GM12878 (cell line): Measurements from ENCODE around the gene C19orf67. TPM values are rescaled to one million over a fixed set of nuclear protein-coding genes. Genes with fewer than 3 reads are reported as not detected.

Source experiments
- ATAC-seq: fragments of 200-7000 bp; cut with Tn5 transposase; 3 replicates; pipeline ENCODE4 v1.9.1; 2020; ENCODE audit warnings: mild to moderate bottlenecking, moderate library complexity
- BruUV-seq: library from RNA; stranded (reverse); fragments of 400-500 nt; replicated peaks from 2 replicates; lab custom pipeline; 2021; lab: Mats Ljungman, UMichigan
- CTCF ChIA-PET: fragments of 300-600 bp; sonication (Branson Sonifier 250); formaldehyde crosslinking; extraction: SDS; loops from one replicate; lab custom pipeline; 2021; ENCODE audit warnings: inconsistent platforms; lab: Yijun Ruan, JAX
- POLR2A ChIA-PET: fragments of 350-600 bp; formaldehyde crosslinking; extraction: SDS; loops from one replicate; lab custom pipeline; 2021; ENCODE audit warnings: inconsistent platforms; lab: Charles Lee
- RAD21 ChIA-PET: fragments of 300-600 bp; sonication (Branson Sonifier 250); formaldehyde crosslinking; loops from one replicate; lab custom pipeline; 2023; ENCODE audit warnings: antibody characterized with exemption; ENCODE audit not compliant: unreplicated experiment; lab: Charles Lee
- SMC1A ChIA-PET: fragments of 300-600 bp; sonication (Branson Sonifier 250); formaldehyde crosslinking; loops from one replicate; lab custom pipeline; 2023; ENCODE audit not compliant: unreplicated experiment, uncharacterized antibody; lab: Charles Lee
- DNase-seq: peaks from one replicate; pipeline ENCODE4 v3.0.0-alpha.2; 2011; ENCODE audit warnings: low read depth, low spot score
- FAIRE-seq: peaks from 3 replicates; lab custom pipeline; 2011; peaks lifted over from hg19 to GRCh38; lab: Jason Lieb, UNC
- H2AFZ ChIP-seq: 2 replicates; pipeline ENCODE4 v1.6.0; 2011; ENCODE audit warnings: low read depth, low read length, control low read depth; ENCODE audit not compliant: control insufficient read depth
- H3K27ac ChIP-seq: 2 replicates; pipeline ENCODE4 v1.5.1; 2011; ENCODE audit warnings: control low read depth; ENCODE audit not compliant: control insufficient read depth, insufficient read depth
- H3K27me3 ChIP-seq, 2 experiments: replicated peaks in 1 of 2; 2 replicates each; pipeline versions ENCODE4 v1.6.0 to v1.6.1; 2011; ENCODE audit warnings: low read length in 1 of 2; ENCODE audit not compliant: control insufficient read depth in 2 of 2, insufficient read depth in 2 of 2
- H3K36me3 ChIP-seq, 2 experiments: 2 replicates each; pipeline ENCODE4 v1.5.1; 2011; ENCODE audit warnings: low read length in 1 of 2; ENCODE audit not compliant: control insufficient read depth in 2 of 2, insufficient read depth in 2 of 2
- H3K4me1 ChIP-seq: 2 replicates; pipeline ENCODE4 v1.6.1; 2011; ENCODE audit warnings: mild to moderate bottlenecking, low read length, moderate library complexity, mixed read lengths; ENCODE audit not compliant: control insufficient read depth, insufficient read depth
- H3K4me2 ChIP-seq: 2 replicates; pipeline ENCODE4 v1.6.0; 2011; ENCODE audit warnings: control low read depth; ENCODE audit not compliant: control insufficient read depth, insufficient read depth
- H3K4me3 ChIP-seq: fragments of 200-600 bp; sonication (generic); 2 replicates; pipeline ENCODE4 v1.5.1; 2016
- H3K79me2 ChIP-seq: 2 replicates; pipeline ENCODE4 v1.6.0; 2011; ENCODE audit warnings: low read length; ENCODE audit not compliant: control insufficient read depth, insufficient read depth
- H3K9ac ChIP-seq: 2 replicates; pipeline ENCODE4 v1.8.0; 2011; ENCODE audit warnings: low read length, control low read depth, mixed read lengths; ENCODE audit not compliant: control insufficient read depth, insufficient read depth
- H3K9me3 ChIP-seq: replicated peaks from 3 replicates; pipeline ENCODE4 v1.5.1; 2011; ENCODE audit warnings: mild to moderate bottlenecking, low read length; ENCODE audit not compliant: control insufficient read depth, insufficient read depth
- H4K20me1 ChIP-seq: 2 replicates; pipeline ENCODE4 v1.6.0; 2011; ENCODE audit not compliant: control insufficient read depth, insufficient read depth
- BMI1 ChIP-seq: fragments of 450-650 bp; IDR thresholded peaks from 2 replicates; pipeline ENCODE4 v1.6.1; 2016; ENCODE audit warnings: mild to moderate bottlenecking, moderate library complexity, borderline replicate concordance
- CBX5 ChIP-seq: sonication (generic); IDR thresholded peaks from 2 replicates; pipeline ENCODE4 v1.6.1; 2016; ENCODE audit warnings: low read depth, moderate library complexity, mild to moderate bottlenecking, inconsistent platforms
- CREB1 ChIP-seq: IDR thresholded peaks from 2 replicates; pipeline ENCODE4 v1.6.1; 2012; ENCODE audit warnings: low read depth, mild to moderate bottlenecking, inconsistent platforms
- DPF2 ChIP-seq: fragments of 450-650 bp; IDR thresholded peaks from 2 replicates; pipeline ENCODE4 v1.6.1; 2017; ENCODE audit warnings: mild to moderate bottlenecking
- E2F8 ChIP-seq: fragments of 450-650 bp; IDR thresholded peaks from 2 replicates; pipeline ENCODE4 v1.6.1; 2018; ENCODE audit warnings: mild to moderate bottlenecking, low read depth, moderate library complexity; ENCODE audit not compliant: partially characterized antibody
- E4F1 ChIP-seq: fragments of 450-650 bp; IDR thresholded peaks from 2 replicates; pipeline ENCODE4 v1.6.1; 2018; ENCODE audit warnings: borderline replicate concordance, mild to moderate bottlenecking; ENCODE audit not compliant: partially characterized antibody
- FOXM1 ChIP-seq: IDR thresholded peaks from 2 replicates; pipeline ENCODE4 v1.6.1; 2012; ENCODE audit warnings: low read depth, mild to moderate bottlenecking, inconsistent platforms, low read length, moderate library complexity
- NFIC ChIP-seq: IDR thresholded peaks from 2 replicates; pipeline ENCODE4 v1.6.1; 2012; ENCODE audit warnings: low read depth, mild to moderate bottlenecking, inconsistent platforms, low read length, moderate library complexity
- PKNOX1 ChIP-seq: fragments of 450-650 bp; IDR thresholded peaks from 2 replicates; pipeline ENCODE4 v1.6.1; 2016; ENCODE audit warnings: mild to moderate bottlenecking
- RELB ChIP-seq: fragments of 450-650 bp; IDR thresholded peaks from 2 replicates; pipeline ENCODE4 v1.6.1; 2017; ENCODE audit warnings: low read depth, mild to moderate bottlenecking, moderate library complexity
- SREBF1 ChIP-seq: IDR thresholded peaks from 2 replicates; pipeline ENCODE4 v1.6.1; 2012; ENCODE audit warnings: mild to moderate bottlenecking, low read length
- TCF3 ChIP-seq: IDR thresholded peaks from 2 replicates; pipeline ENCODE4 v1.6.1; 2012; ENCODE audit warnings: low read depth, mild to moderate bottlenecking, low read length, borderline replicate concordance; ENCODE audit not compliant: insufficient read depth
- YY1 ChIP-seq: IDR thresholded peaks from 2 replicates; pipeline ENCODE4 v1.6.1; 2011; ENCODE audit warnings: low read depth, mild to moderate bottlenecking, low read length
- ZZZ3 ChIP-seq: IDR thresholded peaks from 2 replicates; pipeline ENCODE4 v1.6.1; 2011; ENCODE audit warnings: low read depth; ENCODE audit not compliant: control insufficient read depth, insufficient read length
- WGBS: methylation state at CpG from one replicate; pipeline ENCODE4 v1.1.6; 2016; ENCODE audit warnings: low lambda C conversion rate; ENCODE audit not compliant: insufficient replicate concordance, insufficient coverage; ENCODE audit errors: missing lambda C conversion rate; 5-methylcytosine and 5-hydroxymethylcytosine counted together
- in situ Hi-C: fragments of 300-500 bp; cut with MboI; formaldehyde crosslinking; loops from 9 replicates; pipeline ENCODE4 v1.14.3; 2018; ENCODE audit warnings: mixed read lengths
- intact Hi-C: fragments of 100-400 bp; cut with micrococcal nuclease; formaldehyde crosslinking; loops from one replicate; pipeline ENCODE4 v1.14.2; 2022; ENCODE audit not compliant: unreplicated experiment
- polyA plus RNA-seq, 11 experiments: library from polyadenylated mRNA; depleted of rRNA in 4 of 11; unstranded in 6 of 11; stranded (reverse) in 5 of 11; fragments of >200 nt; fragmentation: Nextera tagmentation in 4 of 11; fragmentation: Illumina TruSeq in 1 of 11; extraction: Ambion mirVana in 4 of 11; extraction: Trizol in 1 of 11; gene quantifications; 1 replicate in 1 of 11; 2 replicates in 10 of 11; pipeline versions ENCODE4 v1.2.1 to v1.2.3, GENCODE V29; 2011 to 2016; ENCODE audit warnings: inconsistent platforms in 2 of 11, missing spikeins in 2 of 11, low read depth in 1 of 11
- total RNA-seq, 4 experiments: library from RNA; depleted of rRNA in 3 of 4; stranded (reverse); fragments of >200 nt in 3 of 4; fragmentation: Illumina TruSeq in 1 of 4; extraction: Trizol in 1 of 4; gene quantifications; 2 replicates each; pipeline versions ENCODE4 v1.2.1 to v1.2.3, GENCODE V29; 2013 to 2021

Gene C19orf67
- total and polyA plus RNA-seq, 10 of the 15 experiments (the other 5 are each of a cell fraction or from before 2014, with no cell fraction given) = 0.14 TPM; not detected in 9

- in situ Hi-C loops = loop anchor here (25.0 kb wide), 1 partner anchor 770 kb away; no protein-coding TSS in a partner anchor
- ATAC-seq (no peak), DNase-seq (no peak), FAIRE-seq (no peak)
- Histone ChIP-seq H3K9ac (no peak overlapping the region), H2AFZ (no peak overlapping the region), H3K79me2 (no peaks in the 10 kb centered on the region), H3K4me1 (no peaks in the 10 kb centered on the region), H3K4me3 (no peak overlapping the region), H4K20me1 (no peaks in the 10 kb centered on the region; the same call in 1 of the 2 replicates), H3K9me3 (no peaks in the 10 kb centered on the region), H3K36me3 (peaks cover 0 to 3% of the 10 kb centered on the region in 2 experiments; a peak in 3 of 4 replicates), H3K4me2 (no peak overlapping the region), H3K27me3 (peaks cover 0 to 6% of the 10 kb centered on the region in 2 experiments), H3K27ac (no peak overlapping the region)
- intact Hi-C loops = no loop called here
- CTCF ChIA-PET = interaction anchor here (0.7 to 5.3 kb wide), 8 partner anchors 9 to 910 kb away, joined by 3 to 60 read pairs (median 4); partner anchors contain the start of genes IL27RA and MISP3
- POLR2A ChIA-PET = interaction anchor here (0.7 kb wide), 1 partner anchor 59 kb away, joined by 3 read pairs; no protein-coding TSS in a partner anchor
- TF ChIP-seq E2F8 (no peak), RELB (no peak), BMI1 (no peak), CBX5 (no peak), TCF3 (no peak), DPF2 (no peak), PKNOX1 (no peak), NFIC (no peak), CREB1 (no peak), SREBF1 (no peak), ZZZ3 (no peak), E4F1 (no peak), FOXM1 (no peak), YY1 (no peak)
- 39% methylated on average over 18 of the region's 19 CpGs for WGBS
- BruUV-seq = no TSS peak
- RAD21 ChIA-PET = interaction anchor here (1.2 to 1.4 kb wide), 2 partner anchors 104 to 178 kb away, joined by 3 read pairs; no protein-coding TSS in a partner anchor
- SMC1A ChIA-PET = no interaction called here
Observed at GRCh38 chr19:14056741-14057356, 28.7 kb downstream of the C19orf67 start.
